CD14-positive monocyte (primary cell): ENCODE data around the gene FAAP24. TPM values are rescaled to one million over a fixed set of nuclear protein-coding genes. Genes with fewer than 3 reads are reported as not detected.
A peak's percentile ranks its signal among the peaks of the same experiment; 100 is the strongest.
"Not testable (repeated sequence)": the region's sequence is repeated elsewhere in the genome, so short reads cannot be mapped to it uniquely, and the experiment has no call there.

Experiments used
- DNase-seq, 3 donors: peaks; one replicate each; pipeline ENCODE4 v3.0.0-alpha.2; 2011 to 2022
- H2AFZ ChIP-seq: 2 replicates; pipeline ENCODE4 v1.6.0; 2012; ENCODE audit warnings: mild to moderate bottlenecking, low read depth, low read length, inconsistent platforms; ENCODE audit not compliant: insufficient read depth, poor library complexity, severe bottlenecking
- H3K27ac ChIP-seq, 2 donors: 1 replicate in 1 of 2; 2 replicates in 1 of 2; pipeline ENCODE4 v1.5.1; 2012 to 2013; ENCODE audit warnings: low read length in 2 of 2, control low read depth in 1 of 2, inconsistent platforms in 1 of 2, low read depth in 1 of 2, mild to moderate bottlenecking in 1 of 2
- H3K27me3 ChIP-seq, 2 donors: one replicate each; pipeline versions ENCODE4 v1.6.0 to v1.6.1; 2011 to 2013; ENCODE audit warnings: low read length in 2 of 2; ENCODE audit not compliant: control insufficient read depth in 2 of 2, insufficient read depth in 2 of 2
- H3K36me3 ChIP-seq, 2 donors: replicated peaks in 1 of 2; 1 replicate in 1 of 2; 2 replicates in 1 of 2; pipeline versions ENCODE4 v1.5.1 to v1.6.1; 2012 to 2013; ENCODE audit warnings: low read length in 2 of 2, control low read depth in 1 of 2, inconsistent platforms in 1 of 2, mild to moderate bottlenecking in 1 of 2; ENCODE audit not compliant: insufficient read depth in 2 of 2, control insufficient read depth in 1 of 2
- H3K4me1 ChIP-seq, 2 donors: 1 replicate in 1 of 2; 2 replicates in 1 of 2; pipeline versions ENCODE4 v1.5.1 to v1.6.1; 2012 to 2013; ENCODE audit warnings: low read length in 2 of 2, control low read depth in 1 of 2, inconsistent platforms in 1 of 2, mild to moderate bottlenecking in 1 of 2, moderate library complexity in 1 of 2; ENCODE audit not compliant: insufficient read depth in 2 of 2, control insufficient read depth in 1 of 2
- H3K4me2 ChIP-seq: replicated peaks from 2 replicates; pipeline ENCODE3; 2012; ENCODE audit warnings: low read length, moderate library complexity, mild to moderate bottlenecking; ENCODE audit not compliant: poor library complexity, severe bottlenecking; ENCODE audit errors: extremely low read depth
- H3K4me3 ChIP-seq, 3 experiments: fragments of 200-600 bp in 1 of 3; sonication (generic) in 1 of 3; replicated peaks in 1 of 3; 1 replicate in 2 of 3; 2 replicates in 1 of 3; pipeline ENCODE4 v1.5.1; 2011 to 2013; ENCODE audit warnings: low read length in 3 of 3, mild to moderate bottlenecking in 3 of 3, control low read depth in 2 of 3, low read depth in 2 of 3, inconsistent platforms in 1 of 3, moderate library complexity in 1 of 3
- H3K79me2 ChIP-seq: 2 replicates; pipeline ENCODE4 v1.6.0; 2012; ENCODE audit warnings: mild to moderate bottlenecking, control low read depth, inconsistent platforms, low read length, moderate library complexity; ENCODE audit not compliant: insufficient read depth
- H3K9ac ChIP-seq: 2 replicates; pipeline ENCODE4 v1.6.0; 2017; ENCODE audit warnings: low read length, mild to moderate bottlenecking; ENCODE audit not compliant: insufficient read depth, poor library complexity, severe bottlenecking
- H3K9me3 ChIP-seq, 2 donors: replicated peaks in 1 of 2; 1 replicate in 1 of 2; 2 replicates in 1 of 2; pipeline versions ENCODE4 v1.5.1 to v1.6.1; 2012 to 2013; ENCODE audit warnings: low read length in 2 of 2, control low read depth in 1 of 2; ENCODE audit not compliant: control insufficient read depth in 1 of 2, insufficient read depth in 1 of 2
- H4K20me1 ChIP-seq: 2 replicates; pipeline ENCODE4 v1.6.0; 2012; ENCODE audit warnings: mild to moderate bottlenecking, low read length, control low read depth, moderate library complexity; ENCODE audit not compliant: insufficient read depth
- H3K27ac Mint-ChIP-seq, 7 donors: one replicate each; pipeline ENCODE4 v1.8.0; 2020; ENCODE audit warnings: mild to moderate bottlenecking in 7 of 7, mixed read lengths in 7 of 7, moderate library complexity in 6 of 7, inconsistent platforms in 2 of 7
- H3K27me3 Mint-ChIP-seq, 3 donors: one replicate each; pipeline ENCODE4 v1.8.0; 2021 to 2022; ENCODE audit warnings: low read depth in 3 of 3, mild to moderate bottlenecking in 3 of 3, mixed read lengths in 3 of 3, moderate library complexity in 3 of 3, inconsistent platforms in 1 of 3
- H3K36me3 Mint-ChIP-seq, 2 donors: one replicate each; pipeline ENCODE4 v1.8.0; 2020; ENCODE audit warnings: mixed read lengths in 2 of 2, inconsistent platforms in 1 of 2, mild to moderate bottlenecking in 1 of 2
- H3K4me1 Mint-ChIP-seq: one replicate; pipeline ENCODE4 v1.8.0; 2020; ENCODE audit warnings: mild to moderate bottlenecking, mixed read lengths
- H3K4me3 Mint-ChIP-seq, 2 donors: one replicate each; pipeline ENCODE4 v1.8.0; 2020; ENCODE audit warnings: mild to moderate bottlenecking in 2 of 2, mixed read lengths in 2 of 2, moderate library complexity in 1 of 2
- H3K9me3 Mint-ChIP-seq, 7 donors: one replicate each; pipeline ENCODE4 v1.8.0; 2020 to 2022; ENCODE audit warnings: mixed read lengths in 7 of 7, mild to moderate bottlenecking in 6 of 7, moderate library complexity in 6 of 7, inconsistent platforms in 2 of 7
- WGBS: methylation state at CpG from one replicate; pipeline ENCODE4 v1.1.5; 2013; ENCODE audit warnings: missing lambda C conversion rate; ENCODE audit not compliant: insufficient coverage; 5-methylcytosine and 5-hydroxymethylcytosine counted together
- intact Hi-C, 2 donors: fragments of 100-400 bp; cut with micrococcal nuclease; formaldehyde crosslinking; loops; one replicate each; pipeline versions ENCODE4 v1.15.0 to v1.15.1; 2023
- polyA plus RNA-seq, 3 donors: library from polyadenylated mRNA; depleted of rRNA in 1 of 3; unstranded in 2 of 3; stranded (reverse) in 1 of 3; fragments of 300-500 nt in 2 of 3; fragments of >200 nt in 1 of 3; fragmentation: Illumina TruSeq in 2 of 3; gene quantifications; 1 replicate in 2 of 3; 2 replicates in 1 of 3; pipeline ENCODE4 v1.2.3, GENCODE V29; 2012 to 2021

FAAP24 gene
- polyA plus RNA-seq, 3 donors, result 0.61 to 4.2 (median 2.3) TPM

- not testable (repeated sequence) for H3K4me2 ChIP-seq, H3K79me2 ChIP-seq, DNase-seq, H4K20me1 ChIP-seq, H3K27me3 Mint-ChIP-seq, H3K9ac ChIP-seq, H3K9me3 ChIP-seq, H3K27me3 ChIP-seq, H3K36me3 Mint-ChIP-seq, H3K36me3 ChIP-seq, H3K4me3 Mint-ChIP-seq, H2AFZ ChIP-seq, H3K27ac ChIP-seq, H3K4me3 ChIP-seq, H3K9me3 Mint-ChIP-seq, H3K27ac Mint-ChIP-seq
- H3K4me1 ChIP-seq, result peaks cover 12 to 28% of the 10 kb centered on the region in 2 donors
- intact Hi-C loops, result loop anchor here (10.0 kb wide), 3 partner anchors 105 to 1445 kb away; partner anchors contain the start of genes GPATCH1 (in 1 of the 2) and UBA2 (in 1 of the 2)
- 86% methylated on average over 3 of the region's 7 CpGs for WGBS
- H3K4me1 Mint-ChIP-seq, result peaks cover 20% of the 10 kb centered on the region
Measured at GRCh38 chr19:32979807-32980206, 7.8 kb downstream of the FAAP24 start.

- peaks cover 5 to 15% of the 10 kb centered on the region in 2 donors for H3K4me1 ChIP-seq
- H4K20me1 ChIP-seq, H3K27me3 Mint-ChIP-seq, H3K4me2 ChIP-seq, H2AFZ ChIP-seq, DNase-seq, H3K4me3 ChIP-seq, H3K9me3 Mint-ChIP-seq, intact Hi-C loops, H3K27ac ChIP-seq, H3K9ac ChIP-seq, H3K36me3 Mint-ChIP-seq, H3K4me3 Mint-ChIP-seq, H3K27me3 ChIP-seq, H3K36me3 ChIP-seq, H3K27ac Mint-ChIP-seq, H3K79me2 ChIP-seq, H3K9me3 ChIP-seq: not testable (repeated sequence)
- H3K4me1 Mint-ChIP-seq, result peaks cover 12% of the 10 kb centered on the region
- WGBS, result 93% methylated on average over 2 of the region's 6 CpGs
Measured at GRCh38 chr19:32982488-32982887, 10.4 kb downstream of the FAAP24 start.

- H3K27me3 ChIP-seq, H3K79me2 ChIP-seq, intact Hi-C loops, H4K20me1 ChIP-seq, H3K9me3 ChIP-seq, H3K9me3 Mint-ChIP-seq, H3K27ac ChIP-seq, H3K27me3 Mint-ChIP-seq, H3K36me3 Mint-ChIP-seq, H3K36me3 ChIP-seq, H2AFZ ChIP-seq, H3K9ac ChIP-seq, H3K4me1 ChIP-seq, DNase-seq, H3K4me1 Mint-ChIP-seq, H3K4me2 ChIP-seq, H3K4me3 Mint-ChIP-seq, H3K4me3 ChIP-seq: not testable (repeated sequence)
- H3K27ac Mint-ChIP-seq, result peak overlapping the region in 1 of 7 donors; percentile 61
- 97% methylated on average over 5 of the region's 5 CpGs for WGBS
Measured at GRCh38 chr19:32988254-32988653, 16.2 kb downstream of the FAAP24 start.
